HEK293 (cell line): ENCODE data around the gene ABHD16A.

ENCODE experiments used
- CTCF ChIA-PET: fragments of 350-600 bp; formaldehyde crosslinking; extraction: SDS; loops from one replicate; lab custom pipeline; 2021; ENCODE audit warnings: antibody characterized with exemption; lab: Yijun Ruan, JAX
- POLR2A ChIA-PET: fragments of 300-600 bp; formaldehyde crosslinking; extraction: SDS; loops from one replicate; lab custom pipeline; 2020; ENCODE audit warnings: antibody characterized with exemption, inconsistent platforms; lab: Yijun Ruan, JAX
- H3K27ac ChIP-seq: fragments of 200-500 bp; sonication (Bioruptor generic); 2 replicates; pipeline ENCODE4 v1.5.1; 2014; ENCODE audit warnings: low read depth, low read length, control low read depth, inconsistent platforms; ENCODE audit errors: extremely low read depth
- H3K36me3 ChIP-seq, 2 experiments: fragments of 200-500 bp in 1 of 2; sonication (Bioruptor generic) in 1 of 2; 1 replicate in 1 of 2; 2 replicates in 1 of 2; pipeline ENCODE4 v1.5.1; 2014 to 2017; ENCODE audit warnings: inconsistent platforms in 2 of 2, low read length in 2 of 2; ENCODE audit not compliant: control insufficient read depth in 2 of 2, insufficient read depth in 1 of 2
- H3K4me1 ChIP-seq: fragments of 200-500 bp; sonication (Bioruptor generic); 2 replicates; pipeline ENCODE4 v1.5.1; 2014; ENCODE audit warnings: mild to moderate bottlenecking, low read length, inconsistent platforms; ENCODE audit not compliant: control insufficient read depth, insufficient read depth
- H3K4me3 ChIP-seq: 2 replicates; pipeline ENCODE4 v1.5.1; 2011; ENCODE audit warnings: low read depth, mild to moderate bottlenecking, control low read depth, low read length, moderate library complexity
- H3K9me3 ChIP-seq: fragments of 200-500 bp; sonication (Bioruptor generic); 2 replicates; pipeline ENCODE4 v1.5.1; 2014; ENCODE audit warnings: low read depth, low read length, inconsistent platforms; ENCODE audit not compliant: control insufficient read depth, insufficient read depth
- CTCF ChIP-seq: fragments of 450-650 bp; formaldehyde crosslinking; IDR thresholded peaks from 2 replicates; pipeline ENCODE4 v1.5.1; 2016; ENCODE audit warnings: missing biosample characterization, missing genetic modification characterization
- EGR2 ChIP-seq: fragments of 450-650 bp; formaldehyde crosslinking; IDR thresholded peaks from 2 replicates; pipeline ENCODE4 v1.5.1; 2016; ENCODE audit warnings: low read depth, missing biosample characterization, missing genetic modification characterization
- FEZF1 ChIP-seq: fragments of 450-650 bp; formaldehyde crosslinking; IDR thresholded peaks from 2 replicates; pipeline ENCODE4 v1.5.1; 2016; ENCODE audit warnings: missing biosample characterization, missing genetic modification characterization
- GFI1B ChIP-seq: fragments of 450-650 bp; formaldehyde crosslinking; IDR thresholded peaks from 2 replicates; pipeline ENCODE4 v1.5.1; 2016; ENCODE audit warnings: missing biosample characterization, missing genetic modification characterization
- HIC1 ChIP-seq: fragments of 450-650 bp; formaldehyde crosslinking; IDR thresholded peaks from 2 replicates; pipeline ENCODE4 v1.5.1; 2016; ENCODE audit warnings: missing biosample characterization, missing genetic modification characterization
- OSR2 ChIP-seq: fragments of 450-650 bp; formaldehyde crosslinking; IDR thresholded peaks from 2 replicates; pipeline ENCODE4 v1.5.1; 2016; ENCODE audit warnings: missing biosample characterization, missing genetic modification characterization
- ZBTB8A ChIP-seq: fragments of 450-650 bp; formaldehyde crosslinking; IDR thresholded peaks from 2 replicates; pipeline ENCODE4 v1.5.1; 2016; ENCODE audit warnings: missing biosample characterization, missing genetic modification characterization
- ZFP3 ChIP-seq: fragments of 450-650 bp; formaldehyde crosslinking; IDR thresholded peaks from 2 replicates; pipeline ENCODE4 v1.5.1; 2016; ENCODE audit warnings: low read depth, missing biosample characterization, missing genetic modification characterization
- ZIC2 ChIP-seq: fragments of 450-650 bp; formaldehyde crosslinking; IDR thresholded peaks from 2 replicates; pipeline ENCODE4 v1.5.1; 2016; ENCODE audit warnings: missing biosample characterization, missing genetic modification characterization
- ZNF121 ChIP-seq: fragments of 450-650 bp; formaldehyde crosslinking; IDR thresholded peaks from 2 replicates; pipeline ENCODE4 v1.5.1; 2016; ENCODE audit warnings: missing biosample characterization, missing genetic modification characterization
- ZNF146 ChIP-seq: fragments of 450-650 bp; formaldehyde crosslinking; IDR thresholded peaks from 2 replicates; pipeline ENCODE4 v1.5.1; 2016; ENCODE audit warnings: missing biosample characterization, missing genetic modification characterization
- ZNF16 ChIP-seq: fragments of 450-650 bp; formaldehyde crosslinking; IDR thresholded peaks from 2 replicates; pipeline ENCODE4 v1.5.1; 2016; ENCODE audit warnings: low read depth, missing biosample characterization, missing genetic modification characterization
- ZNF169 ChIP-seq: fragments of 450-650 bp; formaldehyde crosslinking; IDR thresholded peaks from 2 replicates; pipeline ENCODE4 v1.5.1; 2016; ENCODE audit warnings: missing biosample characterization, missing genetic modification characterization
- ZNF174 ChIP-seq: fragments of 450-650 bp; formaldehyde crosslinking; IDR thresholded peaks from 2 replicates; pipeline ENCODE4 v1.5.0; 2017; ENCODE audit warnings: missing biosample characterization, mild to moderate bottlenecking, missing genetic modification characterization
- ZNF239 ChIP-seq: fragments of 450-650 bp; formaldehyde crosslinking; IDR thresholded peaks from 2 replicates; pipeline ENCODE4 v1.5.1; 2016; ENCODE audit warnings: missing biosample characterization, missing genetic modification characterization
- ZNF302 ChIP-seq: fragments of 450-650 bp; formaldehyde crosslinking; IDR thresholded peaks from 2 replicates; pipeline ENCODE4 v1.5.1; 2016; ENCODE audit warnings: missing biosample characterization, missing genetic modification characterization, low read depth
- ZNF324 ChIP-seq: fragments of 450-650 bp; formaldehyde crosslinking; IDR thresholded peaks from 2 replicates; pipeline ENCODE4 v1.5.1; 2016; ENCODE audit warnings: missing biosample characterization, missing genetic modification characterization
- ZNF354C ChIP-seq: fragments of 450-650 bp; formaldehyde crosslinking; IDR thresholded peaks from 2 replicates; pipeline ENCODE4 v1.5.1; 2016; ENCODE audit warnings: missing biosample characterization, missing genetic modification characterization, low read depth, borderline replicate concordance
- ZNF394 ChIP-seq: fragments of 450-650 bp; formaldehyde crosslinking; IDR thresholded peaks from 2 replicates; pipeline ENCODE4 v1.5.1; 2016; ENCODE audit warnings: missing biosample characterization, missing genetic modification characterization, mild to moderate bottlenecking, moderate library complexity, borderline replicate concordance
- ZNF416 ChIP-seq: fragments of 450-650 bp; formaldehyde crosslinking; IDR thresholded peaks from 2 replicates; pipeline ENCODE4 v1.5.1; 2016; ENCODE audit warnings: missing biosample characterization, missing genetic modification characterization
- ZNF426 ChIP-seq: fragments of 450-650 bp; formaldehyde crosslinking; IDR thresholded peaks from 2 replicates; pipeline ENCODE4 v1.5.1; 2017; ENCODE audit warnings: missing biosample characterization, missing genetic modification characterization, mild to moderate bottlenecking, inconsistent platforms, moderate library complexity
- ZNF529 ChIP-seq: fragments of 450-650 bp; formaldehyde crosslinking; IDR thresholded peaks from 2 replicates; pipeline ENCODE4 v1.5.1; 2017; ENCODE audit warnings: missing genetic modification characterization, missing biosample characterization; ENCODE audit not compliant: insufficient replicate concordance
- ZNF548 ChIP-seq: fragments of 450-650 bp; formaldehyde crosslinking; IDR thresholded peaks from 2 replicates; pipeline ENCODE4 v1.5.1; 2016; ENCODE audit warnings: missing biosample characterization, missing genetic modification characterization
- ZNF580 ChIP-seq: fragments of 450-650 bp; formaldehyde crosslinking; IDR thresholded peaks from 2 replicates; pipeline ENCODE4 v1.5.1; 2016; ENCODE audit warnings: missing biosample characterization, missing genetic modification characterization
- ZNF600 ChIP-seq: fragments of 450-650 bp; formaldehyde crosslinking; IDR thresholded peaks from 2 replicates; pipeline ENCODE4 v1.5.1; 2016; ENCODE audit warnings: missing biosample characterization, missing genetic modification characterization
- ZNF629 ChIP-seq: fragments of 450-650 bp; formaldehyde crosslinking; IDR thresholded peaks from 2 replicates; pipeline ENCODE4 v1.5.1; 2017; ENCODE audit warnings: missing biosample characterization, missing genetic modification characterization
- ZNF707 ChIP-seq: fragments of 450-650 bp; formaldehyde crosslinking; IDR thresholded peaks from 2 replicates; pipeline ENCODE4 v1.5.1; 2016; ENCODE audit warnings: missing biosample characterization, missing genetic modification characterization
- ZNF777 ChIP-seq: fragments of 450-650 bp; formaldehyde crosslinking; IDR thresholded peaks from 2 replicates; pipeline ENCODE4 v1.5.1; 2017; ENCODE audit warnings: missing biosample characterization, missing genetic modification characterization, borderline replicate concordance
- ZNF791 ChIP-seq: fragments of 450-650 bp; formaldehyde crosslinking; IDR thresholded peaks from 2 replicates; pipeline ENCODE4 v1.5.1; 2016; ENCODE audit warnings: missing biosample characterization, missing genetic modification characterization

ABHD16A gene

GRCh38 chr6:31750411-31751022 is 47.4 kb upstream of the ABHD16A start:
- H3K36me3 ChIP-seq, result peaks cover 3 to 31% of the 10 kb centered on the region in 2 experiments; a peak in 2 of 3 replicates
- TF ChIP-seq ZNF169 (no peak), EGR2 (tag by site-specific recombination) (no peak), ZIC2 (tag by site-specific recombination) (no peak), ZNF777 (tag by site-specific recombination) (no peak), ZNF426 (tag by site-specific recombination) (no peak), ZNF121 (tag by site-specific recombination) (no peak)
- no peaks in the 10 kb centered on the region for H3K4me1 ChIP-seq
- ChIA-PET POLR2A (interaction anchor here (1.3 to 7.4 kb wide), 3 partner anchors 11 to 21 kb away, joined by 3 to 43 read pairs (median 6); partner anchors contain the start of gene MSH5), CTCF (interaction anchor here (0.9 to 2.6 kb wide), 3 partner anchors 10 to 21 kb away, joined by 5 to 11 read pairs (median 9); partner anchors contain the start of genes DDAH2 and MSH5)
- H3K4me3 ChIP-seq, result no peak overlapping the region
- H3K9me3 ChIP-seq, result no peaks in the 10 kb centered on the region
- H3K27ac ChIP-seq, result no peak overlapping the region

GRCh38 chr6:31749301-31750036 is 46.3 kb upstream of the ABHD16A start:
- ChIA-PET CTCF (interaction anchor here (0.9 to 2.6 kb wide), 3 partner anchors 9 to 20 kb away, joined by 5 to 11 read pairs (median 9); partner anchors contain the start of genes DDAH2 and MSH5), POLR2A (interaction anchor here (0.7 to 7.4 kb wide), 4 partner anchors 10 to 20 kb away, joined by 3 to 43 read pairs (median 4); partner anchors contain the start of gene MSH5)
- TF ChIP-seq FEZF1 (tag by site-specific recombination), result no peak
- peak; percentile 52 for TF ChIP-seq OSR2 (tag by site-specific recombination)
- TF ChIP-seq ZBTB8A (tag by site-specific recombination), result no peak
- TF ChIP-seq ZNF707 (tag by site-specific recombination), result no peak
- no peak for TF ChIP-seq ZNF580
- TF ChIP-seq ZNF324, result no peak
- TF ChIP-seq ZNF239 (tag by site-specific recombination), result no peak
- TF ChIP-seq ZNF548 (tag by site-specific recombination), result no peak
- TF ChIP-seq ZFP3 (tag by site-specific recombination), result no peak
- TF ChIP-seq ZNF354C (tag by site-specific recombination), result no peak
- no peak for TF ChIP-seq HIC1 (tag by site-specific recombination)
- TF ChIP-seq ZNF529, result no peak
- no peak for TF ChIP-seq ZNF302
- TF ChIP-seq ZNF174 (tag by site-specific recombination), result no peak
- TF ChIP-seq ZNF16 (tag by site-specific recombination), result no peak
- TF ChIP-seq ZNF600, result 0 out of 2 replicates have a peak, but pooled peaks have one; percentile 11
- no peak for TF ChIP-seq ZNF394 (tag by site-specific recombination)
- no peak for TF ChIP-seq GFI1B
- TF ChIP-seq ZNF416 (tag by site-specific recombination), result no peak
- no peak for TF ChIP-seq ZNF791
- TF ChIP-seq ZNF121 (tag by site-specific recombination), result peak; percentile 53; the same call in 1 of the 2 replicates
- TF ChIP-seq ZNF629 (tag by site-specific recombination), result 0 out of 2 replicates have a peak, but pooled peaks have one; percentile 39
- no peak for TF ChIP-seq CTCF (tag by site-specific recombination)
- no peak for TF ChIP-seq ZNF146 (tag by site-specific recombination)

More at GRCh38 chr6:31749301-31750036, 46.3 kb upstream of the ABHD16A start:
- H3K4me3 ChIP-seq, result no peak overlapping the region
- no peaks in the 10 kb centered on the region for H3K4me1 ChIP-seq
- no peaks in the 10 kb centered on the region for H3K9me3 ChIP-seq
- peaks cover 6 to 39% of the 10 kb centered on the region in 2 experiments; a peak in 2 of 3 replicates for H3K36me3 ChIP-seq
- no peak overlapping the region for H3K27ac ChIP-seq
